GM21737 (cell line): ENCODE data around the gene ELANE.
"Not testable (repeated sequence)": the region's sequence is repeated elsewhere in the genome, so short reads cannot be mapped to it uniquely, and the experiment has no call there.

Source experiments
- ATAC-seq: cut with Tn5 transposase; IDR thresholded peaks from one replicate; pipeline ENCODE4 v1.9.1; 2021; ENCODE audit warnings: mild to moderate bottlenecking, moderate library complexity; ENCODE audit not compliant: unreplicated experiment

Gene ELANE

GRCh38 chr19:835210-835810, 16.8 kb upstream of the ELANE start:
- ATAC-seq = no peak

- no peak for ATAC-seq
These were observed 11.4 kb upstream of the ELANE start, which contains the start of gene PRTN3 for GRCh38 chr19:840519-841206. Gene PRTN3 (plus strand): TSS chr19:840999. CDS start chr19:841009, 10 bp downstream.

GRCh38 chr19:842802-843179, 9.3 kb upstream of the ELANE start:
- not testable (repeated sequence) for ATAC-seq

- no peak for ATAC-seq
These were observed 8.8 kb upstream of the ELANE start for GRCh38 chr19:843180-843835.

GRCh38 chr19:843836-844545, 8.1 kb upstream of the ELANE start:
- no peak for ATAC-seq

DNA sequence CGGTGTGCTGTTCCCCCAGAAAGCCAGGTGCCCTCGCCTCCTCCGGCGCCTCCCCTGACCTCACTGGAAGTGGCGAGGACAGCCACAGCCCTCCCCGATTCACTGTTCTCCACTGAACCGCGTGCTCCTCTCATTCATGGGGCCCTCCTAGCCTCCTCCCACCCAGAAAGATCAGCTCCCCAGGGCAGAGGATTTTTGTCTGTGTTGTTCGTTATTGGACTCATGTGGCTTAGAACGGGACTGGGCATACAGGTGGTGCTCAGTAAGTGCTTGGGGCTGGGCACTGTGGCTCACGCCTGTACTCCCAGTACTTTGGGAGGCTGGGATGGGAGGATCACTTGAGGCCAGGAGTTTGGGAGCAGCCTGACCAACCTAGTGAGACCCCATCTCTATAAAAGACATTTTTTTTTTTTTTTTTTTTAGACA, 7.5 kb upstream of the ELANE start:
- ATAC-seq = no peak

- ATAC-seq = no peak
These were observed 6.2 kb upstream of the ELANE start for GRCh38 chr19:845707-846521.

DNA sequence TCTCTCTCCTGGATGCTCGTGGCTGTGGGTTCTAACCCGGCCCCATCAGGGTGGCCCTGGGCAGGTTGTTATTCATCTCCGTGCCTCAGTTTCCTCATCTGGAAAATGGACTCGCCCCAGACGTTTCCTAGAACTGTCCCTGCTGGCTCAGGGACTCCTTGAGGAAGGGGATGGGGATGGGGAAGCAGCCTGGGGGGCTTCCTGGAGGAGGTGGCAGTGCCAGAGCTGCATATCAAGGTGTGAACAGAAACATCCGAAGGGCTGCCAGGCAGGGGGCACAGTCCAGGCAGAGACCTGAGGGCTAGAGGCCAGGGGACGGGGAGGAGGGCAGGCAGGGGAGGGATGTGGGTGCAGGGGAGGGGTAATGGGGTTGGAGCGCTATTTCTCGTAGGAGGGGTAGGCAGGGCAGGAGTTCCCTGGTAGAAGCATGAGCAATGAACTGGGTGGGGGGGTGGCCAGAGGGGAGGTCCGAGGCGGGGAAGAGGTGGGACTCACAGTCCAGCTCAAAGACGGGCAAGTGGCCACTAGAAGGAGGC, 3.6 kb upstream of the ELANE start:
- no peak for ATAC-seq

- ATAC-seq = not testable (repeated sequence)
These were observed 2.9 kb upstream of the ELANE start for GRCh38 chr19:849195-849594.

GRCh38 chr19:850221-850978, 1.7 kb upstream of the ELANE start:
- ATAC-seq = no peak

DNA sequence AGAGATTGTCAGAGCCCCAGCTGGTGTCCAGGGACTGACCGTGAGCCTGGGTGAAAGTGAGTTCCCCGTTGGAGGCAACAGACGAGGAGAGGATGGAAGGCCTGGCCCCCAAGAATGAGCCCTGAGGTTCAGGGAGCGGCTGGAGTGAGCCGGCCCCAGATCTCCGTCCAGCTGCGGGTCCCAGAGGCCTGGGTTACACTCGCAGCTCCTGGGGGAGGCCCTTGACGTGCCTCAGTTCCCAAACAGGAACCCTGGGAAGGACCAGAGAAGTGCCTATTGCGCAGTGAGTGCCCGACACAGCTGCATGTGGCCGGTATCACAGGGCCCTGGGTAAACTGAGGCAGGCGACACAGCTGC, 1.1 kb upstream of the ELANE start:
- no peak for ATAC-seq

- no peak for ATAC-seq
These were observed 997 bp downstream of the ELANE start for GRCh38 chr19:853014-853585.

GRCh38 chr19:853614-854220, 1.6 kb downstream of the ELANE start:
- not testable (repeated sequence) for ATAC-seq

- ATAC-seq = no peak
These were observed 2.4 kb downstream of the ELANE start for GRCh38 chr19:854549-854948.

DNA sequence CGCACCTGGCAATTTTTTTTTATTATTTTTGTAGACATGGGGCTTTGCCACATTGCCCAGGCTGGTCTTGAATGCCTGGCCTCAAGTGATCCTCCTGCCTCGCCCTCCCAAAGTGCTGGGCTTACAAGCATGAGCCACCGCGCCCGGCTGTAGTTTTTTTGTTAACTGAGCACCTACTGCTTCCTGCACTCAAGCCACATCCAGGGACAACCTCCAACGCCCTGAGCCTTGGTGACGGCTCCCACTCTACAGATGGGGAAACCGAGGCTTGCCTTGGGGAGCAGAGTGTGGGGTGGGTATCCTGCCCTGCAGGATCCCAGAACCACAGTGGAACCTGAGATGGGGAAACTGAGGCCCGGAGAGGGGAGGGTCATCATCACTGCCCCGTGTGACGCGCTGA, 3.0 kb downstream of the ELANE start:
- no peak for ATAC-seq

DNA sequence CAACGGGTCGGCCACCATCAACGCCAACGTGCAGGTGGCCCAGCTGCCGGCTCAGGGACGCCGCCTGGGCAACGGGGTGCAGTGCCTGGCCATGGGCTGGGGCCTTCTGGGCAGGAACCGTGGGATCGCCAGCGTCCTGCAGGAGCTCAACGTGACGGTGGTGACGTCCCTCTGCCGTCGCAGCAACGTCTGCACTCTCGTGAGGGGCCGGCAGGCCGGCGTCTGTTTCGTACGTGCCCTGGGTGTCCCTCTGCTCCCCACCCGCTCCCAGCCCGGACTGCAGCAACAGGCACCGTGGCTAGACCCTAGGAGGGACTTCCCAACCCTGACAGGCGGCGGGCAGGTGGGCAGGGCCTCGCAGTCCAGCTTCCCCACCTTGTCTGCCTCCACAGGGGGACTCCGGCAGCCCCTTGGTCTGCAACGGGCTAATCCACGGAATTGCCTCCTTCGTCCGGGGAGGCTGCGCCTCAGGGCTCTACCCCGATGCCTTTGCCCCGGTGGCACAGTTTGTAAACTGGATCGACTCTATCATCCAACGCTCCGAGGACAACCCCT, 3.5 kb downstream of the ELANE start:
- no peak for ATAC-seq

DNA sequence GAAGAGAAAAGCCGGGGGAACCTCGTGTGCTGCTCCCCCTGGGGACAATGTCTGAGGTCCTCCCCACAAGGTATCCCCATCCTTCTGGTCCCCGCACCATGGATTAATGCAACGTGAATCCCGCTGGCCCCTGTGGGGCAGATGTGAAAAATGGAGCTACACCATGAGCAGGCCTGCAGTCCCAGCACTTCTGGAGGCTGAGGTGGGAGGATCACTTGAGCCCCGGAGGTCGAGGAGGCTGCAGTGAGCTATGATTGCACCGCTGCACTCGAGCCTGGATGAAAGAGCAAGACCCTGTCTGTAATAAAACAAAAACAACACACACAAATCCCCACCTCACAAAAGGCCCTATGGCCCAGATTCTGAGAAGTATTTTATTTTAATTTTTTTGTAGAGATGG, 6.2 kb downstream of the ELANE start:
- no peak for ATAC-seq
